NCI-H2171 (cell line): ENCODE results near the gene SACM1L.
"Not testable (repeated sequence)": the region's sequence is repeated elsewhere in the genome, so short reads cannot be mapped to it uniquely, and the experiment has no call there.

Source experiments
- DNase-seq: peaks from one replicate; lab custom pipeline; 2025; lab: John Stamatoyannopoulos, UW

Gene SACM1L

DNA sequence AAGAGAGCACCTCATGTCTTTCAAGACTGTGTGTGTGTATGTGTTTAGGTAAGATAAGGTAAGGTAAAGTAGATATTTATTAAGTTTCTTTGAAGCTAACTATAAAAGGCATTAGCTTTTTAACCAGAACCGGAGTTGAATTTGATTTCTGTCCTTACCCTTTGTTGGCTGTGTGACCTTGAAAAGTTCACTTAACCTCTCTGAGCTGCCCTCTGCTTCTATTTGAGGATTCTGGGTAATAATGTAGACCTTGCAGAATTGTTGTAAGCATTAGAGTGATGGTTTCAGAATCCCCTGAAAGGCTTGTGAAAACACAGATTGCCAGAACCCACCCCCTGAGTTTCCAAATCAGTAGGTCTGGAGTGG lies 21.6 kb upstream of the SACM1L start:
- no peak for DNase-seq

DNA sequence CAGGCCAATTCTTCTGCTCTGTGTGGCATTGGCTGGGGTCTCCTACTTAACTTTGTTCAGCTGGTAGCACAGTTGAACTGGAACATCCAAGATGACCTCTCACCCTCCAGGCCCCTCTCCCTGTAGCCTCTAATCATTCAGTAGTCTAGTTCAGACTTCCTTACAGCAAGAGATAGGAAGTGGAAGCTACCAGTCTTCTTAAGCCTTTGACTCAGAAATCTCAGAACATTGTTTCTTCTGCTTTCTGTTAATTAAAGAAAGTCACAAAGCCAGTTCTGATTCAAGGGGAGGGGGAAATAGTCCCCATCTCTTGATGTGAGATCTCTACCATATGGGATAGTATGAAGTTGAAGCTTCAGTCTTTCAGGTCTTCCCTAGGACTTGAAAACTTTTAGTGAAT lies 18.8 kb upstream of the SACM1L start:
- DNase-seq: no peak

DNA sequence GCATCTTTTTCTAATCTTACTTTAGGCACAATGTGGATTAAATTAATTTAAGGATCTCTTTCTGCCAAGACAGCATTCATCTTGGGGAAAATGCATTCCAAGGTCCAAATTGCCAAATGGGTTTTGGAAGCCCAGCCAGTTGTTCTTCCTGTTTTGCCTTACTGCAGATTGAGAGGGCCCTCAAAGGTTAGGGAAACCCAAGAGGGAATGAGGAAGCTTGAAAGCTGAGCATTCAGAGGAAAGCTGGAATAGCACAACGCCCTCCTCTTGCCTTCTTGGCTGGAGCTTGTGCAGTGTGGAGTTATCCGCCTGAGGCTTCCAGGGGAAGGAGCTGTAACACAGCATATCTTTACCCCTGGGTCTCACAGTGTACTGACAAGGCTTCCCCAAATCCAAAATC lies 18.2 kb upstream of the SACM1L start:
- no peak for DNase-seq

- DNase-seq: no peak
Measured at GRCh38 chr3:45673273-45673672, 15.9 kb upstream of the SACM1L start.

- DNase-seq: no peak
Measured at GRCh38 chr3:45676325-45677032, 12.7 kb upstream of the SACM1L start.

GRCh38 chr3:45677033-45677446 lies 12.2 kb upstream of the SACM1L start:
- no peak for DNase-seq

GRCh38 chr3:45677841-45678240 lies 11.4 kb upstream of the SACM1L start:
- DNase-seq: no peak

- DNase-seq: no peak
Measured at GRCh38 chr3:45679805-45680204, 9.4 kb upstream of the SACM1L start.

DNA sequence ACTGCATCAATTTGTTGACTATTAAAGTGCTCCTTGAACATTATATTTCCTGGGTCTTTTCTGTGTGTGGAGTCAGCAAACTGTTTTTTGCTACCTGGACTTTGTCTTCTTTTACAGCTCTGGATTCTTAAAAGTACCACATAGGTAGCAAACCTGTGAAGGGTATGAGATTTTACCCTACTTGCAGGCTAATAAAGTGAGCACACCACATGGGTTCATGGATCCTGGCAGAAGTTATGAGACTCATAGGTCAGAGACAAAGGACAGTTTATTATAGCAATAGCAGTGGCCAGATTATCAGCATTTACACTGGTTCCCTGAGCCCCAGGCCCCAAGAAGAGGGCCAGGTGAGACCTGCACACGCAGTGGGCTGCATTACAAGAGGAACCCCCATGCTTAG lies 8.0 kb upstream of the SACM1L start:
- no peak for DNase-seq

GRCh38 chr3:45681846-45682245 lies 7.3 kb upstream of the SACM1L start:
- DNase-seq: no peak

DNA sequence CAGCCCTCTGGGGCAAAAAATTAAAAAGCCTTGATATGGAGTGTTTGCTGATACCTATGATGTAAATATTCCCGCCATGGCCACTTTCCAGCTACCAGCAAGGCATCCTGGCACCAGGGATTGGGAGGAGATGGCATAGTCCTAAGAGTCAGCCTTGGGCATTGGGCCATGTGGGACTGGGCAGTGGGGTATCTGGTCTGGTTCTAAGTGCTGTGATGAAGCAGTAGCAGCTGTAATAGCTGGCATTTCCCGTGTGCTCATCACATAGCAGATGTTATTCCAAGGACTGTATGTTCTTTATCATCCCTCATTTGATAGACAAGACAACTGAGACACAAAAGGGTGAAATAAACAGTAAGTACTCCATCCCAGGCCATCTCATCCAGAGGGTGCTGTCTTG lies 6.9 kb upstream of the SACM1L start:
- no peak for DNase-seq

DNA sequence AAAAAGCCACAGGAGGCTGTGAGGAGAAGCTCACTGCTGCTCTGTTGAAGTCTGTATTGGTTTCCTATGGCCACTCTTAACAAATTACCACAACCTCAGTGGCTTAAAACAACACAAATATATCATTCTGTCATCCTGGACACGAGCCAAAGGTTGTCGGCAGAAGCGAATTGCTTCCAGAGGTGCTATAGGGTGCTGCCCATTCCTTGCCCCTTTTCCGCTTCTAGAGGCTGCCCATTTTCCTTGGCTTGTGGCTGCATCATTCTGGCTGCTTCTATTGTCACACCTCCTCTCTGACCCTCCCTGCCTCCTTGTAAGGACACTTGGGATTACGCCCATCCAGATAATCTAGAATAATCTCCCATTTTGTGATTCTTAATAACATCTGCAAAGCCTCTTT lies 6.4 kb upstream of the SACM1L start:
- no peak for DNase-seq

GRCh38 chr3:45683417-45684326 lies 5.5 kb upstream of the SACM1L start:
- no peak for DNase-seq

- DNase-seq: no peak
Measured at GRCh38 chr3:45684327-45684892, 4.8 kb upstream of the SACM1L start.

DNA sequence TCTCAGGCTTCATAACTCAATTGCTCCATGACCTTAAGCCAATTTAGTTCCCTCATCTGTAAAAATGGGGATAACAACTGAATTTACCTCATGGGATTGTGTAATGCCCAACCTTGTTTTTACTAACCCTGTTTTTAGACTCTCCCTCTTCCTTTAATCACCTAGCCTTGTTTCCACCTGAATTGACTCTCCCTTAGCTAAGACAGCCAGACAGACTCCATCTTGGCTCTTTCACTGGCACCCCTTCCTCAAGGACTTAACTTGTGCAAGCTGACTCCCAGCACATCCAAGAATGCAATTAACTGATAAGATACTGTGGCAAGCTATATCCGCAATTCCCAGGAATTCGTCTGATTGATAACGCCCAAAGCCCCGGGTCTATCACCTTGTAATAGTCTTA lies 3.5 kb upstream of the SACM1L start:
- not testable (repeated sequence) for DNase-seq

DNA sequence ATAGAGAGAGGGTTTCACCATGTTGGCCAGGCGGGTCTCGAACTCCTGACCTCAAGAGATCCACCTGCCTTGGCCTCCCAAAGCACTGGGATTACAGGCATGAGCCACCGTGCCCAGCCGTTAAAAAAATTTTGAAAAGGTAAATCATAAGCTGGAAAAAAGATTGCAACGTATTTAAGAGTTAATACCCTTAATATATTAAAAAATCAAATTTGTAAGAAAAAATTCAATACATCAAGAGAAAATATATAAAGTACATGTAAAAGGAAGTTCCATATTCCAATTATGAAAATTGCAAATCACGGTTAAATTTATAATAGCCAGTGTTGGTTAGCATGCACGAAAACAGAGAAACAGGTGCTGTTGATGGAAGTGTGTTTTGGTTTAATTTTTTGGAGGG lies 2.3 kb upstream of the SACM1L start:
- no peak for DNase-seq

DNA sequence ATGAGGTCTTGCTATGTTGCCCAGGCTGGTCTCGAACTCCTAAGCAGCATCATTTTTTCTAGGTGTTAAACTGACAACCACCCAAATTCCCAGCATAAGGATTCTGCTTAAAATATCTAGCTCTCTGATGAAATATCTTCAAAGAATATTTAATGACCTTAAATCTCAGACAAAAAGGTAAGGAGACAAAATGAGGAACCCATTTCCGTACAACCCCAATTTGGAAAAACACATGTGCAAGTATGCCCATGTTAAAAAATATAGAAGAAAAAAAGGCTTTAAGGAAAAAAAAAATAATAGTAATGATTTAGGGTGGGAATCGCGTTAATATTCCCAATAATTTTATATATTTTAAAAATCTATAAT lies 1.4 kb upstream of the SACM1L start:
- DNase-seq: no peak

DNA sequence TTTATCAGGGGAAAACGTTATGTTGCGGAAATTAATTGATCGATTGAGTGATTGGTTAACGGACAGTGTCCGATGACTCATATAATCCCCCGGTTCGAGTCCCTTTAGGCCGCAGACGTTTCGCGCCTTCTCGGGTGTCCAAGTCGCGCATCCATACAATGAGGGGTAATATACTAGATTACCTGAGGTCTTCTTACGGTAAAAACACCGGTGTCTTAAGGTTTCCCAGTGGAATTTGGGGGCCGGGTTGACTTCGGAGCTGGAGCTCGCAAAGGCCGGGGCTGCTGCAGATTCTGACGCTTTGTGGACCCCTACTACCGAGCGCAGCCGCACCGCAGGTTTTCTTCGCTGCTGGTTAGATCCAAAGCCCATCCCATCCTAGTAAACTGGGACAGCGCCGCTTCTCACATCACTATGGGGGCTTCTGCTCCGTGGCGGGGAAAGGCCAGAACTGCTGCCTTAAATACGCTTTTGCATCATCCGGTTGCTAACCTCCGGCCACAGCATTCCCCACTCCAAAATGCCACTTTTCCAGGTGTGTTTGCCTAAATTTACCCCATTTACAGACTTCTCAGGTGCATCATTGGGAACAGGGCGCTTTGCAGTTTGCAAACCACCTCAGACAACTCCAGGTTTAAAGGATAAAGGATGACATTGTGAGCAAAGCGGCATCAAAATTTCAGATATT lies 858 bp upstream of the SACM1L start:
- DNase-seq: peak; percentile 50

DNA sequence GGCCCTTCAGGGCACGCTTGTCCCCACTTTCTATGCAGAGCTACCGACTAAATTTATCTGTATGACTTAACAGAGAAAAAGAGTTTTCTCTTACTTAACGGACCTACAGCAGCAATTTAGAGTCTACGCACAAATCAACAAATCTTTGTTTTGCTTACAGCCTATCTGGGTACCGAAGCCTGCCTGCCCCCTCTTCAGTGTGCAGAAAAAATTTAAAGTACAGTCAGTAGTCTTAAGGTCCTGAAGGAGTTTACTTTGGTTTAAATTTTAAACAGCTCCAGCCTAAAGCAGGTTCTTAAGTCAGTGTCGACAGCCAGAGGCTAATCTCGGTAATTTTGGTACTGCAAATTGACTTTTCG lies 570 bp downstream of the SACM1L start:
- no peak for DNase-seq

GRCh38 chr3:45690336-45691035 lies 1.3 kb downstream of the SACM1L start:
- DNase-seq: peak; percentile 42

- DNase-seq: no peak
Measured at GRCh38 chr3:45691842-45692241, 2.6 kb downstream of the SACM1L start.

GRCh38 chr3:45692866-45693265 lies 3.7 kb downstream of the SACM1L start:
- DNase-seq: no peak
